C4-2B (cell line): Measurements from ENCODE around the gene SYNJ2.

ENCODE experiments used
- ZFX ChIP-seq: fragments of 450-650 bp; IDR thresholded peaks from 2 replicates; pipeline ENCODE4 v1.6.1; 2017
- TF ChIP-seq, protein P1 (sequence below): fragments of 450-650 bp; conservative IDR thresholded peaks from 2 replicates; pipeline ENCODE4 v1.5.1; 2017; ENCODE audit warnings: mild to moderate bottlenecking

DNA sequence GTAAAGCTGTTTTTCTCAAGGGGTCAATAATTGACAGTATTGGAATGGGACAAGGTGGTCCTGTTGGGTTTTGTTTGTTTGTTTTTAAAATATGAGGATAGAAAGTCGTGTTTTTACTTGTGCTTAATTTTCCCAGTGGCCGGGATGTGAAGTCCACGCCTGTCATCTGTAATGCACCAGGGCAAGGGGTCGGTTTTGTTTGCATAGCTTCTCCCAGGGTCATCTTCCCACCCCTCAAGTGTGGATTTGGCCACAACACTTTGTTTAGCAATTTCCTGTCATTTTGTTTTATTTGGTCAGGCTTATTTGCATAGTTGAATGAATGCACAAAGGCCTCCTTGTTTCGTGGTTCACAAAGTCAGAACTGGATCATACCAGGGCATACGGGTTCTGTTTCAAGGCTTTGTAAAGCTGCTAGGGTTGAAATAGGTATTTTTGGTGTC, 29.8 kb downstream of the SYNJ2 start:
- TF ChIP-seq, protein P1, sequence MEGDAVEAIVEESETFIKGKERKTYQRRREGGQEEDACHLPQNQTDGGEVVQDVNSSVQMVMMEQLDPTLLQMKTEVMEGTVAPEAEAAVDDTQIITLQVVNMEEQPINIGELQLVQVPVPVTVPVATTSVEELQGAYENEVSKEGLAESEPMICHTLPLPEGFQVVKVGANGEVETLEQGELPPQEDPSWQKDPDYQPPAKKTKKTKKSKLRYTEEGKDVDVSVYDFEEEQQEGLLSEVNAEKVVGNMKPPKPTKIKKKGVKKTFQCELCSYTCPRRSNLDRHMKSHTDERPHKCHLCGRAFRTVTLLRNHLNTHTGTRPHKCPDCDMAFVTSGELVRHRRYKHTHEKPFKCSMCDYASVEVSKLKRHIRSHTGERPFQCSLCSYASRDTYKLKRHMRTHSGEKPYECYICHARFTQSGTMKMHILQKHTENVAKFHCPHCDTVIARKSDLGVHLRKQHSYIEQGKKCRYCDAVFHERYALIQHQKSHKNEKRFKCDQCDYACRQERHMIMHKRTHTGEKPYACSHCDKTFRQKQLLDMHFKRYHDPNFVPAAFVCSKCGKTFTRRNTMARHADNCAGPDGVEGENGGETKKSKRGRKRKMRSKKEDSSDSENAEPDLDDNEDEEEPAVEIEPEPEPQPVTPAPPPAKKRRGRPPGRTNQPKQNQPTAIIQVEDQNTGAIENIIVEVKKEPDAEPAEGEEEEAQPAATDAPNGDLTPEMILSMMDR = no peak
- no peak for TF ChIP-seq ZFX
